NCI-H460 (cell line): ENCODE data around the gene NEK8. TPM values are rescaled to one million over a fixed set of nuclear protein-coding genes. Genes with fewer than 3 reads are reported as not detected.
"Not testable (repeated sequence)": the region's sequence is repeated elsewhere in the genome, so short reads cannot be mapped to it uniquely, and the experiment has no call there.

Source experiments
- DNase-seq: peaks from one replicate; pipeline ENCODE4 v3.0.0-alpha.2; 2016; ENCODE audit warnings: low read depth; ENCODE audit errors: extremely low read depth
- total RNA-seq: library from RNA; depleted of rRNA; stranded (reverse); fragments of >200 nt; shearing (Covaris generic); gene quantifications from 2 replicates; pipeline ENCODE4 v1.2.3, GENCODE V29; 2014

The NEK8 gene
- total RNA-seq, 1 experiment from 2014 or later: 1.9 TPM

DNA sequence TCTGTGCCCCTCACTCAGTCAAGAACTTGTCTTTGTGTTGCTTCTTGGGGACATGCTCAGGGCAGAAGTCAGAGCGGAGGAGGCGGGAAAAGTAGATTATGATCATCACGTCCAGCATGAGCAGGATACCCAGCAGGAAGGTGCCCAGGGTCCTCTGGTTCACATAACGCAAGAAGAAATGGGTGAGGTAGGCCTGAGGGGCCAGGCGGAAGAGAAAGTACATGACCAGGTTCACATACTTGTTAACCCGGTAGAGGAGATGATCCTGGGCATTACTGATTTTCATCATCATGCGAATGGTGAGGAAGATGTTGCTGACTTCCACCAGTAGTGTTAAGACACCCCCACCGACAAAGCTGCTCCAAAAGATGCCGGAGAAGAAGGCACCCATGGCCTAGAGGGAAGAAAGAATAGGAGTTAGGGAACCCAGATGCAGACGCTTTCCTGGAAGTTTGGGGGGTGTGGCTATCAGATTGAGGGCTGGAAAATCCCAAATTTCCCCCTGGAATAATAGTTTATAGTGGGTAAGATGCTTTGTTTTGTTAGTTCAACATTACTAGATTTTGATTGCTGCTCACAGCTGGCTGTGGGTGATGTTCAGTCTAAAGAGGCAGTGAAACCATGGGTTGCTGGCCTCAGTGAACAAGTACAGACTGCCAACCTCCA, 4.0 kb upstream of the NEK8 start:
- DNase-seq: no peak

DNA sequence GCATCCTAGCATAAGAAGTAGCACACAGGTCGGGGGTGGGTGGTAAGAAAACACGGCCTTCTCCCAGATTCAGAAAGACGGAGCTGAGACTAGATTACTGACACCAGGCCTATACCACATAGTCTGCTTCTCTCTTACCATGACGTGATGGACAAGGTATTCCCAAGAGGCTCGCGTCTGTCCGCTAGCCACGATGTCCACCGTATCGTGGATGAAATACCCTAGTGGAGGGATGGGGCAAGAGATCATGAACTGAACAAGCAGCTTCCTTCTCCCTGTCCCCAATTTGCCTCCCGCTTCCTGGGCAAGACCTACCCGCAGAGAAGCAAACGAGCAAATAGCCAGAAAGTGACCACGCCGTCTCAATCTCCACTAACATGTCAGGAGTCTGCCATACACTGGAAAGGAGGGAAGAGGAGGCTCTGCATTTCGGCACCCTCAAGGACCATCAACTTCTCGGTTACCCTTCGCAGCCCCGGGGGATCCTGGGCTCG, 3.4 kb upstream of the NEK8 start:
- peak; percentile 78 for DNase-seq

DNA sequence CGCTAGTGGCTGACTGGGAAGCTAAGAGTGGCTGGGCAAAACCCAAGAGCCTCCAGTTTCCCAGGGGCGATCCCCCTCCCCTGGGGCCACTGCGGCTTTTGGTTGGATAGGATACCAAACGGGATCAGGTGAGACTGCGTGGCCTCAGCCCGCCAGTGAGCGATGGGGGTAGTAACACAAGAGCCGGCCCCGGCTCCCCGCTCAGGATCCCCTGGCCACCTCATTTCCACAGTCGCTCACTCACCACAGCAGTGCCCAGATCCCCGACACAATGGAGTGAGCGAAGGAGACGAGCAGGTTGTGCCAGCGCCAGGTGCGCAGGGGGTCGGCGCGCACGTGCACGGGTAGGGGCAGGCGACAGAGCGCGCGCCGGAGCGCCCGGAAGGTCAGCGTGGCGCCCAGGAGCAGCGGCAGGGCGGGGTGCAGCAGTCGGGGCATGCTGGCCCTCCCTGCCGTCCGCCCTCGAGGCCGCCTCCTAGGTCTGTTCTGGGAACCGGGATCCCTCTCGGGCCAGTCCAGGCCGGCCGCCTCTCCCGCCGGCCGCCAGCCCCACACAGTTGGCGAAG, 2.8 kb upstream of the NEK8 start:
- peak; percentile 55 for DNase-seq

DNA sequence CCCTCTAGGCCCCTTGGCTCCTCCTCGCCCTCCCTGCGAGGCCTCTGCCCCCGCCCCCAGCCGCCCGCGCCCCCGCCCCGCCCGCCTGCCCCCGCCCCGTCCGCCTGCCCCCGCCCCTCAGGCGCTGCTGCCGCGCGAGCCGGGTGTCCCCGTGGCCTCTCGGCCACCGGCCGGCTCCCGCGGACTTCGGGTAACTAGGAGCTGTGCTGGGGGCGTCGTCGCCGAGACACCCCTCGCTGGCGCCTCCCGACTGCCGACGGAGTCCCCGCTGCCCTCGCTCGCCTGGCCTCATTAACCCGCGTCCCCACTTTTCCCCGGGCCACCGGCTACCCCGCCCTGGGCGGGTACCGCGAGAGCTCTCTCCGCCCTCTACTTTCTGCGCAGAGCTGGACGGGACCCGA, 2.4 kb upstream of the NEK8 start, which contains the start of gene TLCD1:
Gene TLCD1 (minus strand): TSS at position 8 of the 401 bp plus-strand sequence. CDS start 136 bp downstream, outside the sequence.
- peak; percentile 71 for DNase-seq

DNA sequence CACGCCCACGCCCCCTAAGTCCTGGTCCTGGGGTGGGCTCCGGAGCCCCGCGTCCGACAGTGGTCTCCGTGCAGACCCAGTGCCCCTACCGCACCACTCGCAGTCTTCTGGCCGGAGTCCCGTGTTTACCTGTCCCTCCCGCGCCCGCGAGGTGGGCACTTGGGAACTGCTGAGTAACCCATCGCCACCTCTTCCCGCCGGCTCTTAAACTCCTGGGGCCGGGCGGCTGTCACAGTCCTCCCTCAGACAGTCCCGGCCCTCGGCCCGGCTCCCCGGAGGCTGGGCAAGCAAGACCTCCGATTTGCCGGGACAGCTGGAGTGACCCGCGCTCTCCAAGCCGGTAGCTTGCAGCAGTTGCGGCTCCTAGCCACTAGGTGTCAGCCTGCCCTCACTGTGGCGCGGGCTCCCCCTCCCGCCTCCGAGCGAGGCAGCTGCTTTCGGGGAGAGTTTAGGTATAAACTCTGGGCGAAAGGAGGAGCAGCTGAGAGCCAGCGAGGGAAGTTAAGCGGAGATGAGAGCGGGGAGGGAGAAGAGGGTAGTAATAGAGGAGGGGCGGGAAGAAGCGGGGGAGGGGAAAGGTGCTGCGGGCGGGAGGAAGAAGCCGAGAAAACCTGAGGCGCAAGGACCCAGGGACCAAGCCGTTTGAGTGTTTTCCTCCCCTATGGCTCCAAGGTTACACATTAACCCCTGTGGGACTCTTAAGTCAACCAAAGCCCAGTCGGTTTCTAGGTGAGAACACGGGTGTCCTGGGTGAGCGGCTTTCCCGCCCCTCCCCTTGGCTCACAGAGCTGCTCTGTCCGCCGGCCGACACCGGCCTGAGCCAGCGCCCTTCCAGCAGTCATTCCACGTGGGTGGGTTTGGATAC, 1.7 kb upstream of the NEK8 start:
- peak; percentile 95 for DNase-seq

DNA sequence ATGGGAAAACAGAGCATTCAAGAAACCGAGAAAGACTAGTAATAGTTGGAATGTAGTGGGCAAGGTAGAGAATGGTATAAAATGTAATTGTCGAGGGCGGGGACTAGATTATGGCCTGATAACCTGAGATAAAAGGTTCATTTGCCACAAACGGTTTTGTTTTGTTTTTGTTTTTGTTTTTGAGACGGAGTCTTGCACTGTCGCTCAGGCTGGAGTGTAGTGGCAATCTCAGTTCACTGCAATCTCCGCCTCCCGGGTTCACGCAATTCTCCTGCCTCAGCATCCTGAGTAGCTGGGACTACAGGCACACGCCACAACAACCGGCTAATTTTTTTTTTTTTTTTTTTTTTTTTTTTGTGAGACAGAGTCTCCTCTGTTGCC, 1.4 kb downstream of the NEK8 start:
- no peak for DNase-seq

DNA sequence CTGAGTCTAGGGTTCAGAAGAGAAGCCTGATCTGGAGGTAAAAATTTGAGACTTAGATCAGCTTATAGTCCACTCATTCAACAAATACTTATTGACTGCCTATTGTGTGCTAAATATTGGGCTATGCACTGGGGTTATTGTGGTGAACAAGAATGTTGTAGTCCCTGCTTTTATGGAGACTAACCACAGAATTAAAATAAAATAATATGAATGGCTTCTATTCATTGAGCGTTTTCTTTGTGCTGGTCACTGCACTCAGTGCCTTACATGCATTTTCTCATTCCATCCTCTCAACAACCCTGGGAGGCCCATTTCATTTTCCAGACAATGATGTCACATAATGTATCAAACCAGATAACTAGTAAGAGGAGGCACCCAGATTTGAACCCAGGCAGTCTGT, 4.8 kb downstream of the NEK8 start:
- no peak for DNase-seq

DNA sequence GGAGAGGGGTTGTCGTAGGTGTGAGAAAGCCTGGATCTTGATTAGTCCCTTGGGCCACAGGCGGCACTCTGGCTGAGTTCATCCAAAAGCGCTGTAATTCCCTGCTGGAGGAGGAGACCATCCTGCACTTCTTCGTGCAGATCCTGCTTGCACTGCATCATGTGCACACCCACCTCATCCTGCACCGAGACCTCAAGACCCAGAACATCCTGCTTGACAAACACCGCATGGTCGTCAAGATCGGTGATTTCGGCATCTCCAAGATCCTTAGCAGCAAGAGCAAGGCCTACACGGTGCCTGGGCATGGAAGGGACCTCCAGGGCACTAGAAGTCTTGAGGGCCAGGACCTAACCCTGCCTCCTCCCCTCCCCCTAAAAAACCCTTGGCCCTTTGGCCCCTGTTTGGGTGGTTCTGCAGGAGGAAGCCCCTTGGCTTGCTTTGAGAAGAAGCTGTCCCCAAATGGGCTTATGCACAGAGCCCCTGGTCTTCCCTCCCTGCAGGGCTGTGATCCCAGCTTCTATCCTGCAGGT, 6.2 kb downstream of the NEK8 start:
- DNase-seq: no peak

DNA sequence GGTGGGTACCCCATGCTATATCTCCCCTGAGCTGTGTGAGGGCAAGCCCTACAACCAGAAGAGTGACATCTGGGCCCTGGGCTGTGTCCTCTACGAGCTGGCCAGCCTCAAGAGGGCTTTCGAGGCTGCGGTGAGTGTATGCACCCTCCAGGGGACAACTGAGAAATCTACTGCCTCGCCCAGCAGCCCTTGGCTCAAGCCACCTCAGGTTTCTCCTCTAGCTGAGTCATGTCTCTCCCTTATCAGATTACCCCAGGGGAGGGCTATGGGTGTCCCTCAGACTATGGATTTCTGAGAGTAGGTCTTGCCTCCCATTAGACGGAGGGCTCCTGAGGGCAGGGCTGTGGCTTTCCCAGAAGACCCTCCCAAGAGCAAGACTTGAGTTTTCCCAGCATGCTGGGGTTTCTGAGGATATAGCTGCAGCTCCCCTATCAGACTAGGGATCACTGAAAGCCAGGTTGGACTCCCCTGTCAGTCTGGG, 6.7 kb downstream of the NEK8 start:
- no peak for DNase-seq

DNA sequence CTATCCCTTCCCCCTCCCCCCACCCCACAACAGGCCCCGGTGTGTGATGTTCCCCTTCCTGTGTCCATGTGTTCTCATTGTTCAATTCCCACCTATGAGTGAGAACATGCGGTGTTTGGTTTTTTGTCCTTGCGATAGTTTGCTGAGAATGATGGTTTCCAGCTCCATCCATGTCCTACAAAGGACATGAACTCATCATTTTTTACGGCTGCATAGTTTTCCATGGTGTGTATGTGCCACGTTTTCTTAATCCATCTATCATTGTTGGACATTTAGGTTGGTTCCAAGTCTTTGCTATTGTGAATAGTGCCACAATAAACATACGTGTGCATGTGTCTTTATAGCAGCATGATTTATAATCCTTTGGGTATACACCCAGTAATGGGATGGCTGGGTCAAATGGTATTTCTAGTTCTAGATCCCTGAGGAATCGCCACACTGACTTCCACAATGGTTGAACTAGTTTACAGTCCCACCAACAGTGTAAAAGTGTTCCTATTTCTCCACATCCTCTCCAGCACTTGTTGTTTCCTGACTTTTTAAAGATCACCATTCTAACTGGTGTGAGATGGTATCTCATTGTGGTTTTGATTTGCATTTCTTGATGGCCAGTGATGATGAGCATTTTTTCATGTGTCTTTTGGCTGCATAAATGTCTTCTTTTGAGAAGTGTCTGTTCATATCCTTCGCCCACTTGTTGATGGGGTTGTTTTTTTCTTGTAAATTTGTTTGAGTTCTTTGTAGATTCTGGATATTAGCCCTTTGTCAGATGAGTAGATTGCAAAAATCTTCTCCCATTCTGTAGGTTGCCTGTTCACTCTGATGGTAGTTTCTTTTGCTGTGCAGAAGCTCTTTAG, 7.6 kb downstream of the NEK8 start:
- not testable (repeated sequence) for DNase-seq

DNA sequence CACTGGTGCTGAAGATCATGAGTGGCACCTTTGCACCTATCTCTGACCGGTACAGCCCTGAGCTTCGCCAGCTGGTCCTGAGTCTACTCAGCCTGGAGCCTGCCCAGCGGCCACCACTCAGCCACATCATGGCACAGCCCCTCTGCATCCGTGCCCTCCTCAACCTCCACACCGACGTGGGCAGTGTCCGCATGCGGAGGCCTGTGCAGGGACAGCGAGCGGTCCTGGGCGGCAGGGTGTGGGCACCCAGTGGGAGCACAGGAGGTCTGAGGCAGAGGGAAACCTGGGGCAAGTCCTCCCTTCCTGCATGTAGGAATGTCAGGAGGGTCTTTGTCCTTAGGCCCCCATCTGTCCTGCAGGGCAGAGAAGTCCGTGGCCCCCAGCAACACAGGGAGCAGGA, 8.7 kb downstream of the NEK8 start:
- no peak for DNase-seq

DNA sequence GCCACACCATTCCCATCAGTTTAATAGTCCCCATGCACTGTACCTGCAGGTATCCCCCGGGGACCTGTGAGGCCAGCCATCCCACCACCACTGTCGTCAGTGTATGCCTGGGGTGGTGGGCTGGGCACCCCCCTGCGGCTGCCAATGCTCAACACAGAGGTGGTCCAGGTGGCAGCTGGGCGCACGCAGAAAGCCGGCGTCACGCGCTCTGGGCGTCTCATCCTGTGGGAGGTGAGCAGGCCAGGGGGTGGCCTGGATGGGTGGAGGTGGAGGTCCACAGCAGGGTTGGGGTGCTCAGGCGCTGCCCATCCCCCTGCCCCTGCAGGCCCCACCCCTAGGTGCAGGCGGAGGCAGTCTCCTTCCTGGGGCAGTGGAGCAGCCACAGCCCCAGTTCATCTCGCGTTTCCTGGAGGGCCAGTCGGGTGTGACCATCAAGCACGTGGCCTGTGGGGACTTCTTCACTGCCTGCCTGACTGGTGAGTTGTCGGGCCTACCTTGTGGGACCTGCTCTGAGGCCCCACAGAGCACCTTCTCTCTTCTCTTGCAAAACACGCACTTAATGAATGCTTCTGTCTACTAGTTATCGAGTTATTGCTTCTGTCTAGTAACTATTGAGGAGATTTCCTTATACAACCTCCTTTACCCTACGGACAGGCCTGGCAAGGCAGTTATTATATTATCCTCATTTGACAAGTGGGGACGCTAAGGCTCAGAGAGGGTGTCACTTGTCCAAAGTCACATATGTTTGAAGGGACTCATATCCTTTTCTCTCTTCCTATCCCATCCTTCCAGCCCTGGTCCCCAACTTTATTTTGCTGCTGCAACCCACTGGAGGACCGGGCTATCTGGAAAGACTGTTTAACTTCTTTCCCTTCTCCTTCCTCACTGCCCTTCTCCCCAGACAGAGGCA, 9.4 kb downstream of the NEK8 start:
- no peak for DNase-seq

DNA sequence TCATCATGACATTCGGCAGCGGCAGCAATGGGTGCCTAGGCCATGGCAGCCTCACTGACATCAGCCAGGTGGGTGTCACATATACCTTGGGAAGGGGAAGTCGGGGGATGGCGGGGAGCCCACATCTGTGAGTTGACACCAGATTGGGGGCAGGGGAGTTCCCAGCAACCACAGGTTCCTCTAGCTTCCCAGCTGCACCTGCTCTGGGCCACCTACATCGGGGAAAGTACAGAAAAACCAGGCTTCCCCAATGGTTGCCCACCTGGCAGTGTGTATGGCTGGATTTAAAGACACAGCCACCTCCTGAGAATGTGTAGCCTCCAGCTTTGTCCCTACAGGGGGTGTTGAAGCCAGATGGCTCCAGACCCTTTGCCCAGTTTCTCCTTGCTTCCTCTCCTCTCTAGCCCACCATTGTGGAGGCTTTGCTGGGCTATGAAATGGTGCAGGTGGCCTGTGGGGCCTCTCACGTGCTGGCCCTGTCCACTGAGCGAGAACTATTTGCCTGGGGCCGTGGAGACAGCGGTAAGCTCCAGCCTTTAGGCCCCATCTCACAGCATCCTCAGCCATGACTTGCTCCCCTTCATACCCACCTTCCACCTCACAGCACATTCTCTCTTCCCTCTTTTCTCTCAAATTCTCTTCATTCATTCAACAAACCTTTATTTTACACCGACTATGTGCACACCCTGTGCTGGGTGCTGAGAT, 10.2 kb downstream of the NEK8 start:
- no peak for DNase-seq

DNA sequence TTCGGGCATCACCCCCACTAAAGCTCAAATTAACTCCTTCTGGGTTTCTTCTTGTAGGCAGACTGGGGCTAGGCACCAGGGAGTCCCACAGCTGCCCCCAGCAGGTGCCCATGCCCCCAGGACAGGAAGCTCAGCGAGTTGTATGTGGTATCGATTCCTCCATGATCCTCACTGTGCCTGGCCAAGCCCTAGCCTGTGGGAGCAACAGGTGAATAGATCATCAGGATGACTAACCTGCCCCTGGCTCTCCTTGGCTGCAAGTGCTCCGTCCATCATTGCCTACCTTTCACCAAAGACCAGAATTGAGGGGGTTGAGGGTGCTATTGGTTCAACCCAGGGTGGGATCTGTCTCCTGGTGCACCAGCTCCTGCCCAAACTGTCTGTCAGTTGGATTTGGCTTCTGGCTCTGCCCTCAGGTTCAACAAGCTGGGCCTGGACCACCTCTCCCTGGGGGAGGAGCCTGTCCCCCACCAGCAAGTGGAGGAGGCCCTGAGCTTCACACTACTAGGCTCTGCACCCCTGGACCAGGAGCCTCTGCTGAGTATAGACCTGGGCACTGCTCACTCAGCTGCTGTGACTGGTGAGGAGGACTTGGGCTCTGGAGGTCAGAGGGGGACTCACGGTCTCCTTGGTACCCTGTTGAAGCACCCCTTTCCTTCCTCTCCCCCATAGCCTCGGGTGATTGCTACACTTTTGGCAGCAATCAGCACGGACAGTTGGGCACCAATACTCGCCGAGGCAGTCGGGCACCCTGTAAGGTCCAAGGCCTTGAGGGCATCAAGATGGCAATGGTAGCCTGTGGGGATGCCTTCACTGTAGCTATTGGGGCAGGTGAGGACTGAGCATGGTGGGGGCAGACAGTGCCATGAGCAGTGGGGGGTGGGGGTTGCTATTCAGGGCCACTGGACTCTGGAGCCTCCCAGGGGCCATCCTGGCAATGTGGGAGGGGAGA, 12.1 kb downstream of the NEK8 start:
- DNase-seq: no peak

DNA sequence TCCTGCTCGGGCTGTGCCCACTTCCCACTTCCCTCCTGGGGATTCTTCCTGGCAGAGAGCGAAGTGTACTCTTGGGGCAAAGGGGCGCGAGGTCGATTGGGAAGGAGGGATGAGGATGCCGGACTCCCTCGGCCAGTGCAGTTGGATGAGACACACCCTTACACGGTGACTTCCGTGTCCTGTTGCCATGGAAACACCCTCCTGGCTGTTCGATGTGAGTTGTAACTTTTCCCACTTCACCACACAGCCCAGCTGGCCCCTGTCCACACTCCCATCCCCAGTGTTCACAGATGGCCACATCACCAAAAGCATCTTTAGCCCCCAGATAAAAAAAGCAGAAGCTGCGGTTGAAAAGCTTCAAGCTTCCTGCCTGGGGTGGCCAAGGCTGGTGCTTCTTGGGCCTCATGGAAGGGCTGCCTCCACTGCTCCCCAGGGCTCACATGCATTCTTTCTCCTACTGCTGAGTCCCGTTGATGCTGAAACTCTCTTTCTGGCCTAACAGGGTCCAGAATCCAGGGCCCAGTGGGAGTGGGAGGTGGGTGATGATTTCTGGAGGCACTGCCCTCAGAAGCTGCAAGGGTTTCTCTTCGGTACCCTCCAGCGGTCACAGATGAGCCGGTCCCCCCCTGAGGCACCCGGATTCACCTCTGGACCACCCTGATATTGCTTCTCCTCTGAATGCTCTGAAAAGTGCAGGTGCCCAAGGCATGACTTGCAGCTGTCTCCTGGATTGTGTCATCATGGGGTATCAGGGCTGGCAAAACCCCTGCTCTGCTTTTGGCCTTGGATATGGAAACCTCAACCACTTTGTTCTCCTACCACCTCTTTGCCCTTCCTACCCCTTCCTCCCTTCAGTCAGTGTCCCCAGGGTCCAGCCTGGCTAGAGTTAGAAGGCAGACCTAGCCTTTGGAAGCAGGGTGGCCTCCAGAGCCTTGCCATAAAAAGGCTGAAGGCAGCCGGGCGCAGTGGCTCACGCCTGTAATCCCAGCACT, 13.1 kb downstream of the NEK8 start:
- no peak for DNase-seq
